Left lung (tissue), 10 donors: ENCODE measurements around the gene MGAT4A. TPM values are rescaled to one million over a fixed set of nuclear protein-coding genes. Genes with fewer than 3 reads are reported as not detected.

ENCODE experiments used
- ATAC-seq: fragments of 200-7000 bp; cut with Tn5 transposase; one replicate; pipeline ENCODE4 v1.9.1; 2020; ENCODE audit warnings: moderate library complexity
- DNase-seq, 4 donors: peaks; one replicate each; pipeline ENCODE4 v3.0.0-alpha.2; 2013 to 2020
- H3K27ac ChIP-seq, 2 donors: fragments of 200-600 bp; sonication (generic) in 1 of 2; one replicate each; pipeline versions ENCODE4 v1.5.0 to v1.8.0; 2020 to 2021
- H3K27me3 ChIP-seq, 2 donors: fragments of 200-600 bp; sonication (generic) in 1 of 2; one replicate each; pipeline versions ENCODE4 v1.5.0 to v1.8.0; 2020 to 2021
- H3K36me3 ChIP-seq, 2 donors: fragments of 200-600 bp; sonication (generic) in 1 of 2; one replicate each; pipeline versions ENCODE4 v1.5.0 to v1.8.0; 2020 to 2021
- H3K4me1 ChIP-seq, 2 donors: fragments of 200-600 bp; one replicate each; pipeline ENCODE4 v1.8.0; 2021
- H3K4me3 ChIP-seq, 2 donors: fragments of 200-600 bp; sonication (generic) in 1 of 2; one replicate each; pipeline versions ENCODE4 v1.5.0 to v1.8.0; 2020 to 2021; ENCODE audit warnings: mild to moderate bottlenecking in 1 of 2
- H3K9me3 ChIP-seq, 2 donors: fragments of 200-600 bp; sonication (generic) in 1 of 2; one replicate each; pipeline versions ENCODE4 v1.5.0 to v1.8.0; 2020 to 2021
- intact Hi-C, 2 donors: fragments of 100-400 bp; cut with DNase I; formaldehyde crosslinking; loops; one replicate each; pipeline versions ENCODE4 v1.11.2 to v1.14.2; 2022
- polyA plus RNA-seq, 6 donors: library from polyadenylated mRNA; unstranded; fragments of 120-200 nt; gene quantifications; one replicate each; pipeline ENCODE4 v1.2.1, GENCODE V29; 2013; ENCODE audit not compliant: insufficient read length in 6 of 6
- total RNA-seq, 2 donors: library from RNA; stranded (reverse); fragmentation: NEBNext Ultra II Directional; extraction: Animal tissue kit (Norgen Biotek cat#: 25700); gene quantifications; one replicate each; pipeline ENCODE4 v1.2.1, GENCODE V29; 2021
- TF ChIP-seq, protein P1 (sequence below), 2 donors: fragments of 200-600 bp; sonication (generic) in 1 of 2; IDR thresholded peaks; one replicate each; pipeline versions ENCODE4 v1.5.0 to v1.8.0; 2021; ENCODE audit warnings: antibody characterized with exemption in 2 of 2
- donor health status: DM: no; HTN: yes; CAD: no.
- donor health status: DM: no; HTN: no; CAD: no.

The MGAT4A gene
- total and polyA plus RNA-seq, 8 donors: 15.4 to 79.8 (median 19.0) TPM

DNA sequence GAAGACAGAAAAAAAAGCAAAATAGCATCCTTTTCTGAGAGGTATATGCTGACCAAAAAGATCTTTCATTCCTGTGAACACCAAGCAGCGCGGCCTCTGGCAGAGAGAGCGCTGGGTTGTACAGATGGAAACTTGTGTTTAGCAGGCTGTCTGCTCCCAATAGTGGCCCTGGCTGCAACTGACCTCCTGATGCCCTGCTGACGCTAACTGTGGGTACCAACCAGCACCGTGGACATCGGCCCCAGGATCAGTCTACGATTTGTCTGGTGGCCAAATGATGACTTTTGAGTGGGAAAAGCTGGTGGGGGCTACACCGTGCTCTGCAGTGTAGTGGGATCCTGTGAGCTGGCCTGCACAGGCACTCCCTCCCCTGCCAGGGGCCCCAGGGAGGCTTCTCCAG, 138.4 kb downstream of the MGAT4A start:
- Histone ChIP-seq H3K9me3 (no peaks in the 10 kb centered on the region), H3K36me3 (peaks cover 0 to 57% of the 10 kb centered on the region in 2 donors), H3K4me3 (no peak overlapping the region), H3K27me3 (no peaks in the 10 kb centered on the region), H3K4me1 (no peaks in the 10 kb centered on the region), H3K27ac (no peak overlapping the region)
- TF ChIP-seq, protein P1, sequence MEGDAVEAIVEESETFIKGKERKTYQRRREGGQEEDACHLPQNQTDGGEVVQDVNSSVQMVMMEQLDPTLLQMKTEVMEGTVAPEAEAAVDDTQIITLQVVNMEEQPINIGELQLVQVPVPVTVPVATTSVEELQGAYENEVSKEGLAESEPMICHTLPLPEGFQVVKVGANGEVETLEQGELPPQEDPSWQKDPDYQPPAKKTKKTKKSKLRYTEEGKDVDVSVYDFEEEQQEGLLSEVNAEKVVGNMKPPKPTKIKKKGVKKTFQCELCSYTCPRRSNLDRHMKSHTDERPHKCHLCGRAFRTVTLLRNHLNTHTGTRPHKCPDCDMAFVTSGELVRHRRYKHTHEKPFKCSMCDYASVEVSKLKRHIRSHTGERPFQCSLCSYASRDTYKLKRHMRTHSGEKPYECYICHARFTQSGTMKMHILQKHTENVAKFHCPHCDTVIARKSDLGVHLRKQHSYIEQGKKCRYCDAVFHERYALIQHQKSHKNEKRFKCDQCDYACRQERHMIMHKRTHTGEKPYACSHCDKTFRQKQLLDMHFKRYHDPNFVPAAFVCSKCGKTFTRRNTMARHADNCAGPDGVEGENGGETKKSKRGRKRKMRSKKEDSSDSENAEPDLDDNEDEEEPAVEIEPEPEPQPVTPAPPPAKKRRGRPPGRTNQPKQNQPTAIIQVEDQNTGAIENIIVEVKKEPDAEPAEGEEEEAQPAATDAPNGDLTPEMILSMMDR (IDR thresholded peaks at IDR 0.05): no peak
- DNase-seq: no peak
- no peak for ATAC-seq
- intact Hi-C loops: no loop called here

DNA sequence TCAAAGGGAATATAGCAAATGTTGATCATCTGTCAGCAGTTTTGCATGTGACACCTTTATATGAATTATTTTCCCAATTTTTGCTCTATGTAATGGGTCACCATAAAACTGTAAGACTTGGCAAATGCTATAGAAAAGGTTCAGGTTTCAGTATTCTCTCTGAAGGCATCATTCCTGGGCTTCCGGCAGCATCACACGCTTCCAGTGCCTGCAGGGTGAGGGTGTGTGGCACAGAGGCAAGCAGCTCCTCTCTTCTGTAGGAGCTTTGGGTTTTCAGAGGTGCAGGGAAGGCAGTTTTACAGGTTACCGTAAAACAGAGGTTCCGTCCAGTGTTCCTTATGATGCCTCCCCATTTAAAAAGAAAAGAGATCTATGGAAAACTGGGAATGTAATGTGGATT, 141.4 kb downstream of the MGAT4A start:
- no peak for DNase-seq
- peaks cover 0 to 69% of the 10 kb centered on the region in 2 donors for H3K36me3 ChIP-seq
- H3K9me3 ChIP-seq: no peaks in the 10 kb centered on the region
- intact Hi-C loops: no loop called here
- no peak for ATAC-seq
- TF ChIP-seq, protein P1 (IDR thresholded peaks at IDR 0.05): no peak
- H3K4me3 ChIP-seq: no peak overlapping the region
- H3K4me1 ChIP-seq: no peaks in the 10 kb centered on the region
- H3K27me3 ChIP-seq: no peaks in the 10 kb centered on the region
- H3K27ac ChIP-seq: no peak overlapping the region

DNA sequence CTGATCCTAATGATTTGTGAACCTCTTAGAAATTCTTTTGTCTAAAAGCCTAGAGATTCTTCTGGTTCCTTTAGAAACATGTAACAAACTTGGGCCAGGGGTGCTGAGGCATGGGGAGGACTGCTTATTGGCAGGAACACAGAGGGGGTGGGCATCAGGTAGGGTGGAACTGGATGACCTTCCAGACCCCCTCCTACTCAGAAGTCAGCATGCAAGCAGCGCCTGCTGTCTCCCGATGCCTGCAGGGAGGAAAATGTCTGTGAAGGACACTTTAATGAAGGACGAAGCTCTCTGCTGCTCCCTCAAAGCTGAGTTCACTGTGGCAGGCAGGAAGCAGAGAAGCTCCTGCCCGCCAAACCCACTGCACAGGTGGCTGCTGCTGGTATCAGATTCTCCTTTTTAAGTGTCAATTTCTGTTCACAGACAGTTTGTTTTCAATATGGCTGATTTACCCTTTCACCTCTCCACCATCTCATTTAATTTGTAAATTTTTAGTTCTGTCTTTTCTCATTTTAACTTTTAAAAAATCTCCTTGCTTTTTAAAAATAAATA, 142.0 kb downstream of the MGAT4A start:
- Histone ChIP-seq H3K27ac (no peak overlapping the region), H3K4me3 (no peak overlapping the region), H3K4me1 (no peaks in the 10 kb centered on the region), H3K36me3 (peaks cover 0 to 74% of the 10 kb centered on the region in 2 donors), H3K27me3 (no peaks in the 10 kb centered on the region), H3K9me3 (no peaks in the 10 kb centered on the region)
- ATAC-seq (no peak), DNase-seq (no peak)
- TF ChIP-seq, protein P1 (IDR thresholded peaks at IDR 0.05): no peak
- intact Hi-C loops: no loop called here

- TF ChIP-seq, protein P1 (IDR thresholded peaks at IDR 0.05): no peak
- Histone ChIP-seq H3K27me3 (no peaks in the 10 kb centered on the region), H3K36me3 (peaks cover 0 to 83% of the 10 kb centered on the region in 2 donors), H3K9me3 (no peaks in the 10 kb centered on the region), H3K4me1 (no peaks in the 10 kb centered on the region), H3K27ac (no peak overlapping the region), H3K4me3 (no peak overlapping the region)
- DNase-seq: no peak
- ATAC-seq: no peak
- intact Hi-C loops: no loop called here
These were observed 144.3 kb downstream of the MGAT4A start for GRCh38 chr2:98586551-98587140.

DNA sequence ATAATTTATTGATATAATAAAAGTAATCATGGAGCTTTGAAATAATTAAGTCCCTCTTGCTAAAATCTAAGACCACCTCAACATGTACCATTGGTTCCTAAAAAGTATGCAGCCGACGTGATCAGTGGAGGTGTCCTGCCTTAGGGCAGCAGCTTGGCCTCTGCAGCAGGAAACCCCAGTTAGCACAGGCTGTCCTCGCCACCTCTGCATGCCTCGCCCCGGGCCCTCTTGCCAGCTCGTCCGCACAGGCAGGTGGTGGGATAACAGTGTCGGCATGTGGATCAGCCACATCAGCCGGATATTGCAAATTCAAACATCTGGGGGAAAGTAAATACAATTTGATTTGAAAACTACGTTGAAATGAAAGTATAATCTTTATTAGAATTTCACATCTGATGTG, 145.5 kb downstream of the MGAT4A start:
- no peak for DNase-seq
- TF ChIP-seq, protein P1 (IDR thresholded peaks at IDR 0.05): no peak
- Histone ChIP-seq H3K4me1 (no peaks in the 10 kb centered on the region), H3K9me3 (no peaks in the 10 kb centered on the region), H3K36me3 (peaks cover 0 to 83% of the 10 kb centered on the region in 2 donors), H3K4me3 (no peak overlapping the region), H3K27ac (no peak overlapping the region), H3K27me3 (no peaks in the 10 kb centered on the region)
- intact Hi-C loops: no loop called here
- ATAC-seq: no peak
